ENCODE data around the gene CNDP2.

DNA sequence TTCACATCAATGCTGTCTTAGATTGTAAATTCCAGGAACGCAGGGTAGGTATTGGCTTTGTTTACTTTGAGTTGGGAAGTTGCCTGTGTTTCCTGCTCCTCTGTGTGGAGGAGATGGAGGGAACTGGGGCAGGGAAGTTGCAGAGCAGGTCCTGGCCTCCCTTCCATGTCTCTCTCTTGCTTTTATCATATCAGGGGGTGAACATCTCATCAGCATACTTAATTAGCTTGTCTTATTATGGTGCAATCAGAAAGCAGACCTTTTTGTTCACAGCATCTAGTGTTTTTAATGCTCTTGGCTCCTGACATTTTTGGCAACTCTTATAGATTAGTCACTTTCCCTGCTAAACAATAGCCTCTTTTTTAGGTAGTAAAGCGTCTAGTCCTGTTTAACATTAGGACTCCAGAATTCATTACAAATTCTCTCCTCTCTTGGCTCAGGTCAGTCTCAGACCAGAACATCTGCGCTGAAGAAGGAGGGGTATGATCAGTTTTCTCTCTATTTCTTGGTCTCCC, 27.6 kb upstream of the CNDP2 start:
- no peak for TF ChIP-seq EZH2 (IDR thresholded peaks at IDR 0.05; ENCODE audit: borderline replicate concordance, insufficient read depth, low read depth, low read length, poor library complexity, severe bottlenecking)
- TF ChIP-seq, protein P1, sequence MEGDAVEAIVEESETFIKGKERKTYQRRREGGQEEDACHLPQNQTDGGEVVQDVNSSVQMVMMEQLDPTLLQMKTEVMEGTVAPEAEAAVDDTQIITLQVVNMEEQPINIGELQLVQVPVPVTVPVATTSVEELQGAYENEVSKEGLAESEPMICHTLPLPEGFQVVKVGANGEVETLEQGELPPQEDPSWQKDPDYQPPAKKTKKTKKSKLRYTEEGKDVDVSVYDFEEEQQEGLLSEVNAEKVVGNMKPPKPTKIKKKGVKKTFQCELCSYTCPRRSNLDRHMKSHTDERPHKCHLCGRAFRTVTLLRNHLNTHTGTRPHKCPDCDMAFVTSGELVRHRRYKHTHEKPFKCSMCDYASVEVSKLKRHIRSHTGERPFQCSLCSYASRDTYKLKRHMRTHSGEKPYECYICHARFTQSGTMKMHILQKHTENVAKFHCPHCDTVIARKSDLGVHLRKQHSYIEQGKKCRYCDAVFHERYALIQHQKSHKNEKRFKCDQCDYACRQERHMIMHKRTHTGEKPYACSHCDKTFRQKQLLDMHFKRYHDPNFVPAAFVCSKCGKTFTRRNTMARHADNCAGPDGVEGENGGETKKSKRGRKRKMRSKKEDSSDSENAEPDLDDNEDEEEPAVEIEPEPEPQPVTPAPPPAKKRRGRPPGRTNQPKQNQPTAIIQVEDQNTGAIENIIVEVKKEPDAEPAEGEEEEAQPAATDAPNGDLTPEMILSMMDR (IDR thresholded peaks at IDR 0.05), result no peak

All from B cell (primary cell).